OCI-LY3 (cell line): ENCODE measurements around the gene CPXM2.

Experiments used
- EZH2phosphoT487 ChIP-seq: fragments of 200-600 bp; shearing (Covaris generic); IDR thresholded peaks from 2 replicates; pipeline ENCODE4 v1.6.1; 2018; ENCODE audit warnings: antibody characterized with exemption, mixed run types, low read depth
- TF ChIP-seq, protein P1 (sequence below): fragments of 200-600, 300-600 bp; sonication (generic); IDR thresholded peaks from 2 replicates; pipeline ENCODE4 v1.5.1; 2014; ENCODE audit warnings: antibody characterized with exemption, low read length, low read depth

DNA sequence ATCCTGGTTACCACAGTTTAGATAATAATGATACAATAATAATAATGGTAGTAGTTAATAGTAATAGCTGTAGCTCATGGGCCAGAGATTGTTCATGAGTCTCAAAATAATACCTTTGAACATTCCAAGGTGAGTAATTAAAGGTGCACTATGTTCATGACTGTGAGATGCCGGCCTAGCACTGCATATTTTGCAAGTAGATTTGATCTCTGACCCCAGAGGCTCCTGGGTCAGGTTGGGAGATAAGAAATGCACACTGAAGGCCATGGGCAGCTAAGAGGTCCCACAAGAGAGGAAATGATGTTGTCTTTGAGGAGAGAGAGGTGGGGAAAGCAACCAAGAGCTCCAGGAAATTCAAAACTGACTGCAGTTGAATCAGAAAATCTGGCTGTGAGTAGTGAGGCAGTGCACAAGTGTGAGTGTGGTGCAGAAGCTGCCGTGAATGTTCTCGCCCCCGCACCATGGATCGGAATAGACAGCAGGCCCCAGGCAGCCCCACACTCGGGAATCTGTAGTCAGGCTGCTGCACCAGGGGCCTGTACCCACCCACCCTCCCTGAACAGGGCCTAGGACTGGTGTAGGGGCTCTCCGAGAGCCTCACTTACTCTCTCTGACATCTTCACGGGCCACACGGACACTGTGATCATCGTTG, 11.9 kb downstream of the CPXM2 start:
- TF ChIP-seq, protein P1, sequence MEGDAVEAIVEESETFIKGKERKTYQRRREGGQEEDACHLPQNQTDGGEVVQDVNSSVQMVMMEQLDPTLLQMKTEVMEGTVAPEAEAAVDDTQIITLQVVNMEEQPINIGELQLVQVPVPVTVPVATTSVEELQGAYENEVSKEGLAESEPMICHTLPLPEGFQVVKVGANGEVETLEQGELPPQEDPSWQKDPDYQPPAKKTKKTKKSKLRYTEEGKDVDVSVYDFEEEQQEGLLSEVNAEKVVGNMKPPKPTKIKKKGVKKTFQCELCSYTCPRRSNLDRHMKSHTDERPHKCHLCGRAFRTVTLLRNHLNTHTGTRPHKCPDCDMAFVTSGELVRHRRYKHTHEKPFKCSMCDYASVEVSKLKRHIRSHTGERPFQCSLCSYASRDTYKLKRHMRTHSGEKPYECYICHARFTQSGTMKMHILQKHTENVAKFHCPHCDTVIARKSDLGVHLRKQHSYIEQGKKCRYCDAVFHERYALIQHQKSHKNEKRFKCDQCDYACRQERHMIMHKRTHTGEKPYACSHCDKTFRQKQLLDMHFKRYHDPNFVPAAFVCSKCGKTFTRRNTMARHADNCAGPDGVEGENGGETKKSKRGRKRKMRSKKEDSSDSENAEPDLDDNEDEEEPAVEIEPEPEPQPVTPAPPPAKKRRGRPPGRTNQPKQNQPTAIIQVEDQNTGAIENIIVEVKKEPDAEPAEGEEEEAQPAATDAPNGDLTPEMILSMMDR: no peak
- TF ChIP-seq EZH2phosphoT487: no peak
